GM21619 (cell line): ENCODE results near the gene PTBP3.
A peak's percentile ranks its signal among the peaks of the same experiment; 100 is the strongest.
"Not testable (repeated sequence)": the region's sequence is repeated elsewhere in the genome, so short reads cannot be mapped to it uniquely, and the experiment has no call there.

ENCODE experiments used
- ATAC-seq: cut with Tn5 transposase; IDR thresholded peaks from one replicate; pipeline ENCODE4 v1.9.1; 2021; ENCODE audit not compliant: unreplicated experiment

The PTBP3 gene

DNA sequence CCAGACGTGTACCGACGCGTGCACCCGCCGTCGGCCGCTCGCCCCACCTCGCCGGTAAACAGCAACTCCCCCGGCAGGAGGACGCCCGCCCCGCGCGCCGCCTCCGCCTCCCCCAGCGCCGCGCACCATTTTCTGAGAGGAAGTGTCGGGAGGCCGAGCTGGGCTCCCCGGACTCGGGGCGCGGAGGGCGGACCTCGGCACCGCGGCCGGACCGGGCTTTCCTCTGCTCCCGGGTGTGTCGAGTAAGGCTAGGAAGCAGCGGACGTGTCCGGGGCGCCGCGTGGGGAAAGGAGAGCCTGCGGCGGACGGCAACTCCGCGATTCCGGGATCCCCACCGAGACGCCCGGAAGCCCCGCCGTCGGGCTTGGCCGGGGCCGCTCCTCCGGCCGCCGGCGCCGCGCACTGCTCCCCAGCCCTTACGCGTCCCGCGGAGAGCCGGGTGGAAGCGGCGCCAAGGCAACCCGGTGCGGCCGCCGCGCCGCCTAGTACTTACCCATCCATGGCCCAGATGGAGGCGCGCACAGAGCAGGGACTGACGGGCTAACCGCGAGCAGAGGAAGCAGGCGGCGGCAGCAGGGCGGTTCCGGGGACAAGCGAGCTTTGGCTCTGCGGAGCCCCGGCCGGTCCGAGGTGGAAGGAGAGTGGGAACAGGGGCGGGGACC is at the start of gene PTBP3:
Gene PTBP3 (minus strand): TSS at position 643 of the 662 bp plus-strand sequence. CDS start 35,754 bp downstream, outside the sequence.
- ATAC-seq: peak; percentile 51

DNA sequence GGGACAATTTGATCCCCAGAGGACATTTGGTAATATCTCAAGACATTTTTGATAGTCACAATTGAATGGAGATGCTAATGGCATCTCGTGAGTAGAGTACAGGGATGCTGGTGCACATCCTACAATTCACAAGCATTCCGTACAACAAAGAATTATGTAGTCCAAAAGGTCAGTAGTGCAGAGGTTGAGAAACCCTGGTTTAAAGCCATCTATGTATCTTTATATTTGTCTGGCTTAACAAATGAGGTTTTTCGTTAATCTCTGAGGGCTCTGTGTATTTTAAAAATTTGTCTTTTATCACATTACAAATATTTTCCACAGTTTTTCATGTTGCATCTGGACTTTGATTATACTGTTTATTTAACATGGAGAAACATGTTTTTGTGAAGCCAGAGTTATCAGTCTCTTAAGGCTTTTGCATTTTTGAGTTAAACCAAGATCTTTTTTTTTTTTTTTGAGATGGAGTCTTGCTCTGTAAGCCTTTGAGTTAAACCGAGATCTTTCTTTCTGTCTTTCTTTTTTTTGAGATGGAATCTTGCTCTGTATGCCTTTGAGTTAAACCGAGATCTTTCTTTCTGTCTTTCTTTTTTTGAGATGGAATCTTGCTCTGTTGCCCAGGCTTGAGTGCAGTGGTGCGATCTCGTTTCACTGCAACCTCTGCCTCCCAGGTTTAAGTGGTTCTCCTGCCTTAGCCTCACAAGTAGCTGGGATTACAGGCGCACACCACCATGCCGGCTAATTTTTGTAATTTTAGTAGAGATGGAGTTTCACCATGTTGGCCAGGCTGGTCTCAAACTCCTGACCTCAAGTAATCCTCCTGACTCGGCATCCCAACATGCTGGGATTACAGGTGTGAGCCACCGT is 49.3 kb upstream of the PTBP3 start:
- no peak for ATAC-seq

- no peak for ATAC-seq
These were observed 48.6 kb upstream of the PTBP3 start for GRCh38 chr9:112382066-112382465.

DNA sequence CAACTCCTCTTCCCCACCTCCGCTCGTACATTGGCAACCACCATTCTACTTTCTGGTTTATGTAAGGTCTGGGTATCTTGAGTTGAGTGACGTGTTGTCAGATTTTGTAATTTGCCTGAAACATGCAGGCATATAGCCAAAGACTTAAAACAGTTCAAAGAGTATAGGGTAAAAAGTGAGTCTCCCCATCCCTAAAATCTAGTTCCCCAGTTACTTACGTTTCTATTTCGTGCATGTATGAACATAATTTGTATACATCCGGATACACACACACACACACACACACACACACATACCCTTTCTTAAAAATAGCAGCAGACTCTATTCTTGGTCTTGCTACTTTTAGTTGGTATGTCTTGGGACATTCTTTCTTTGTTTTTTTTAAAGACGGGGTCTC is 47.4 kb upstream of the PTBP3 start:
- ATAC-seq: no peak

- ATAC-seq: peak; percentile 10
These were observed 46.8 kb upstream of the PTBP3 start, which contains the start of gene HSDL2 for GRCh38 chr9:112380102-112380824. Gene HSDL2 (plus strand): TSS chr9:112380108. CDS start chr9:112380164, 56 bp downstream.

DNA sequence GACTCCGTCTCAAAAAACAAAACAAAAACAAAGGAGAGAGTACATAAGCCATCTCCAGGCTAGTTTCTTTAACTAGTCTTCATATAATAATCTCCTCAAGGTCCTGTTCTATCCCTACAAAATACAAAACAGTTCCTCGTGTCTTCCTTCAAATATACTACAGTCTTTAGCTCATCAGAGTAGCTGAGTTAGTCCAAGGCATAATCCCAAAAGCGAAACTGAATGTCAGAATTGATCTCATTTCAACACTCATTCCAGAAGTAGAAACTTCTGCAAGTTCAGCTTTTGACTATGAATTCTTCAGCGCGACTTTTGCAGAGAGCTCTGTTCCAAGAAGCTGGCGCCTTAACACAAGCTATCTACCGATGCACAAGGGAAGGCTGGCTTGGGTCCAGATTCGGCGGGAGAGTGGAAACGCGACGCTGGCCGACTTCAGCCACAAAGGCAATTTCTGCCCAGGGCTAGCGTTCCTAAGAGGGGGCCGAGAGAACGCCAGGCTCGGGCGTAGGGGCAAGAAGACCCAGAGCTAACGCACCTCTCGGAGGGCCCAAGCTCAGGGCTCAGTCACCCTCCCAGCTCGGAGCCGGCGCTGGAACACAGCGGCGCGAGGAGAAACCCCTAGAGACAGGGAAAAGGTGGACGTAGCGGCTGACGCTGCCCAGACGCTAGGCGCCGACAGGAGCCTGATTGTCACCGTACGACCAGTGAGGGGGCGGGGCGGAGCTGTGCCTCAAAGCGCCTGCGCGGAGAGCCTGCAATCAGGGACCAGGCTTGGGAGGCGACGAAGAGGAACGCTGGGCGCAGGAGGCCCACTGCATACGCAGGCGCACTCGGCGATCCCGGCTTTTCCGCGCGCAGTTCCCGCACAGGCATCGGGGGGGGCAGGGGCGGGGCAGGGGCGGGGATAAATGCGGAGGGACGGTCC is 46.0 kb upstream of the PTBP3 start:
- peak; percentile 82 for ATAC-seq

DNA sequence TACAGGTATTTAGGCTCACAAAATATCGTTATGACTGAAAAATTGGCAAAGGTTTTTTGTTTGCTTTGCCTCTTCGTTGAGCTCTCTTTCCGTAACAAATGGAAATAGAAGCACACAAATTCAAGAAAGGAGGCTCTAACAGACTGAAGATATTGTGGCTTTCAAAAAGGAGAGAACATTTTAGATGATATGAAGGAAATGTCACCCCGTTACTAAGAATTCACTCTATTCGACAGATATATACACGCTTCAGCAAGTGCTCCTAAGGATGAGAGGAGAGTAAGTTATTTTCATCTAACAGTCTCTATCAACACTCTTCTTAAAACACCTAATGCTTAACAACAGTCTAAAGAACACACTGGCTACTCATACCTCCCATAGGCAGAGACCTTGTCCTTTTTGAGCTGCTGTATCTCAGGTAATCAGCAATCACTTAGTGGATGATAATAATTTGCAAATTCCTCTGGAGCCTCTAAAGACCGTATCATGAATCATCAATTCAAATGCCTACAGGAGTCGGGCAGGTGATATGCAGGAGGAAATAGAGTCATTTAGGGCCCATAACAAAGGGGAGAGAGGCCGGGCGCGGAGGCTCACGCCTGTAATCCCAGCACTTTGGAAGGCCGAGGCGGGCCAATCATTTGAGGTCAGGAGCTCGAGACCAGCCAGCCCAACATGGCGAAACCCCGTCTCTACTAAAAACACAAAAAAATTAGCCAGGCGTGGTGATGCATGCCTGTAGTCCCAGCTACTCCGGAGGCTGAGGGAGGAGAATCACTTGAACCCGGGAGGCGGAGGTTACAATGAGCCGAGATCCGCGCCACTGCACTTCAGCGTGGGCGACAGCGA is 45.1 kb upstream of the PTBP3 start:
- ATAC-seq: peak; percentile 9

- no peak for ATAC-seq
These were observed 44.4 kb upstream of the PTBP3 start for GRCh38 chr9:112377684-112378327.

DNA sequence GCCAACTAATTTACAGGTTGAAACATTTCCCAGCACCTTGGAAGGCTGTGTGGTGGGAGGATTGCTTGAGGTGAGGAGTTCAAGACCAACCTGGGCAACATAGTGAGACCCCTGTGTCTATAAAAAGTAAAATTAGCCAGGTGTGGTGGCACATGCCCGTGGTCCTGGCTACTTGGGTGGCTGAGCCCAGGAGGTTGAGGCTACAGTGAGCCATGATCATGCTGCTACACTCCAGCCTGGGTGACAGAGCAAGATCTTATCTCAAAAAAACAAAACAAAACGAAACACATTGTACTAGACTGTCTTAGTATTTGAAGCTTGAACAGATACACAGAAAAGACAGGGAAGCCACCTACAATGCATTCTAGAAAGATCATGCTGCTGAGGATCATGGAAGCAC is 43.7 kb upstream of the PTBP3 start:
- ATAC-seq: no peak

- no peak for ATAC-seq
These were observed 41.9 kb upstream of the PTBP3 start for GRCh38 chr9:112375361-112375760.

DNA sequence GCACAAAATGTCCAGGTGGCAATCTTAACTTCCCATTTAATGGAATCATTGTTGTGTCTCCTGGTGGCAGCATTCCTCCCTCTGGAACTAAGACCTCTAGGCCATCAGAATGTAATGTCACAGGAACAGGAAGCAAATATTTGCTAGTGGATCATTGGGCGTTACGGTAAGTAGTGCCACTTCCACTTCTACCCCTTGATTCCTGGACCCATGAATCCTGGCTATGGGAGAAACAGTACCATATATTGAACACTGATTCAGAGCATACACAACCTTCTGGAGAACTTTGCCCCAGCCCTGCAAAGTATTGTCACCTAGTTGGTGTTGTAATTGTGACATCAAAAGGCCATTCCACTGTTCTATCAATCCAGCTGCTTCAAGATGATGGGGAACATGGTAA is 40.8 kb upstream of the PTBP3 start:
- ATAC-seq: not testable (repeated sequence)

DNA sequence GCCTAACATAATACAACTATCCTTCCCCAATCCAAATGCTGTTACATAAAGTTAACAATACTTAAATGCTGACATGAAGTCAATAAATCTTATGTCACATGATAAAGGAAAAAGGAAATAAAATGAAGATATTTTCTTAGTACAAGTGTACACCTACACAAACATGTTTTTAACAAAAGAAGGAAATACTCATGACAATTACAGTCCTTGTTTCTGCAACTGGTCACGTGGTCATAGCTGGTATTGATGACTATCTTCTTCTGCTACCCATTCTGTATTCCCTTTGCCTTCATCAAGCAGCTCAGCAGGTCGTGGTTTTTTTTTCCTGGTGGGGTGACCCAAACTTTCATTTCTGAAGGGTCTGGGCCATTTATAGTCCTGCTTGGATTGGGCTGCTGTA is 40.2 kb upstream of the PTBP3 start:
- not testable (repeated sequence) for ATAC-seq

- no peak for ATAC-seq
These were observed 37.6 kb upstream of the PTBP3 start for GRCh38 chr9:112371060-112371459.

DNA sequence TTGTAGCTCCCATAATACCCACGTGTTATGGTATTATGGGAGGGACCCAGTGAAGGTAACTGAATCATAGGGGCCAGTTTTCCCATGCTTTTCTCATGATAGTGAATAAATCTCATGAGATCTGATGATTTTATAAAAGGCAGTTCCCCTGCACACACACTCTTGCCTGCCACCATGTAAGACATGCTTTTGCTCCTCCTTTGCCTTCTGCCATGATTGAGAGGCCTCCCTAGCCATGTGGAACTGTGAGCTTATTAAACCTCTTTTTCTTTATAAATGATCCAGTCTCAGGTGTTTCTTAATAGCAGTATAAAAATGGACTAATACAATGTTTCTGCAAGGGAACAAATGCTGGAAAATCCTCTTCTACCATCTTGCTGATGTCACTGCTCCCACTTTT is 36.4 kb upstream of the PTBP3 start:
- ATAC-seq: no peak

DNA sequence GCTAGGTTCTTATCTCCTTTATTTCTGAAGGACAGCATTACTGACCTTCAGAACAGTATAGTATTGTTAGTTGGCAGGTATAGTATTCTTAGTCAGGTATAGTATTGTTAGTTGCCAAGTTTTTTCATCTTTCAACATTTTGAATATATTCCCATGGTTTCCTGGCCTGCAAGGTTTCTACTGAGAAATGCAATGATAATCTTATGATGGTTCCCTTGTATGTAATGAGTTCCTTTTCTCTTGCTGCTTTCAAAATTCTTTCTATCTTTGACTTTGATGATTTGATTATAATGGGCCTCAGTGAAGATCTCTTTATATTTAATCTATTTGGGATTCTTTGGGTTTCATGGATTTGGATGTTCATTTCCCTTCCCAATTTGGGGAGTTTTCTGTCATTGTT is 34.0 kb upstream of the PTBP3 start:
- no peak for ATAC-seq

DNA sequence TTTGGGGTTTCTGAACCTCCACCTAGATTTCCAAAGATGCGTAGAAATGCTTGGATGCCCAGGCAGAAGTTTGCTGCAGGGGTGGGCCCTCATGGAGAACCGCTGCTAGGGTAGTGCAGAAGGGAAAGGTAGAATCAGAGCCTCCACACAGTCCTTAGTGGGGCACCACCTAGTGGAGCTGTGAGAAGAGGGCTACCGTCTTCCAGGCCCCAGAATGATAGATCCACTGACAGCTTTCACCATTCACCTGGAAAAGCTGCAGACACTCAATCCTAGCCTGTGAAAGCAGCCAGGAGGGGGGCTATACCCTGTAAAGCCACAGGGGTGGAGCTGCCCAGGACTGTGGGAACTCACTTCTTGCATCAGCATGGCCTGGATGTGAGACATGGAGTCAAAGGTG is 33.2 kb upstream of the PTBP3 start:
- ATAC-seq: no peak

DNA sequence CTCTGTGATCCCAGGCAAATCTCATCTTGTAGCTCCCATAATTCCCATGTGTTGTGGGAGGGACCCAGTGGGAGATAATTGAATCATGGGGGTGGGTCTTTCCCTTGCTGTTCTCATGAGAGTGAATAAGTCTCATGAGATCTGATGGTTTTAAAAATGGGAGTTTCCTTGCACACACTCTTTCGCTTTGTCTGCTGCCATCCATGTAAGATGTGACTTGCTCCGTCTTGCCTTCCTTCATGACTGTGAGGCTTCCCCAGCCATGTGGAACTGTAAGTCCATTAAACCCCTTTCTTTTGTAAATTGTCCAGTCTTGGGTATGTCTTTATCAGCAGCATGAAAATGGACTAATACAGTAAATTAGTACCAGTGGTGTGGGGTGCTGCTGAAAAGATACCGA is 31.8 kb upstream of the PTBP3 start:
- not testable (repeated sequence) for ATAC-seq

GRCh38 chr9:112364761-112365160 is 31.3 kb upstream of the PTBP3 start:
- ATAC-seq: no peak

GRCh38 chr9:112361601-112362000 is 28.2 kb upstream of the PTBP3 start:
- no peak for ATAC-seq
